GM18858 (cell line): ENCODE results near the gene ACTRT1.

Experiments
- ATAC-seq: cut with Tn5 transposase; IDR thresholded peaks from one replicate; pipeline ENCODE4 v1.9.1; 2021; ENCODE audit not compliant: unreplicated experiment

ACTRT1 gene

GRCh38 chrX:128052303-128052702 lies at the start of gene ACTRT1:
Gene ACTRT1, minus strand, starts transcription at chrX:128052403. Its CDS starts 197 bp downstream, at chrX:128052206.
- ATAC-seq = no peak

GRCh38 chrX:128078545-128078944 lies 26.3 kb upstream of the ACTRT1 start:
- ATAC-seq = no peak

- ATAC-seq = no peak
Observed at GRCh38 chrX:128057421-128057820, 5.2 kb upstream of the ACTRT1 start.

- ATAC-seq = no peak
Observed at GRCh38 chrX:128051526-128051925, 677 bp downstream of the ACTRT1 start.

GRCh38 chrX:128035318-128035717 lies 16.9 kb downstream of the ACTRT1 start:
- no peak for ATAC-seq

- no peak for ATAC-seq
Observed at GRCh38 chrX:128021566-128021965, 30.6 kb downstream of the ACTRT1 start.

- no peak for ATAC-seq
Observed at GRCh38 chrX:128020701-128021100, 31.5 kb downstream of the ACTRT1 start.

GRCh38 chrX:128019218-128019617 lies 33.0 kb downstream of the ACTRT1 start:
- no peak for ATAC-seq

- no peak for ATAC-seq
Observed at GRCh38 chrX:128012015-128012414, 40.2 kb downstream of the ACTRT1 start.

GRCh38 chrX:128007882-128008281 lies 44.3 kb downstream of the ACTRT1 start:
- no peak for ATAC-seq
